Activated T-cell treated with anti-CD3 and anti-CD28 coated beads, Interleukin-2, amount 50 U/mL, for 1 hour (primary cell): ENCODE results near the gene FANCC.
"Not testable (repeated sequence)": the region's sequence is repeated elsewhere in the genome, so short reads cannot be mapped to it uniquely, and the experiment has no call there.

Experiments used
- DNase-seq: peaks from one replicate; pipeline ENCODE4 v3.0.0-alpha.2; 2020

The FANCC gene

DNA sequence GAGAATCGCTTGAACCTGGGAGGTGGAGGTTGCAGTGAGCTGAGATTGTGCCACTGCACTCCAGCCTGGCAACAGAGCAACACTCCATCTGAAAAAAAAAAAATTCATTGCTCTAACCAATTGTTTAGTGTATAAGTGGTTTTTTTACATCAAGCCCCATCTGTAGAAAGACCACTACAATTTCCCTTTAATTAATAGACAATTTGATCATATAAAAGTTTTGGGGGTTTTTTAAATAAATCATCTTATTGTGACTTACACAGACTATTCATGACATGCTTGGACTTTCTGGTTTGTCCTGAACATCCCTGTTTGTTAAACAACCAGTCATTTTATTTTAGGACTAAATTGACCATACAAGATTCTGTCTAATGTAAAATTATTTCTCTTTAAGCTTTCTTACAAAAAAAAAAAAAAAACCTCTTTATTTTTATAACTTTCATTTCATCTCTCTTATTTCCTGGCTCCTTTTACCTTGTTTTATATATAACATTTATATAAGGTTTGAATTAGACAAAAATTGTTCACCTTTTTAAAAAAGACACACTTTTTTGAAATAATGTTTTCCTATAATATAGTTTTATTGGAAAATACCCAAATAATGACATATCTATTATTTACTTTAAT lies 9.8 kb upstream of the FANCC start:
- no peak for DNase-seq

DNA sequence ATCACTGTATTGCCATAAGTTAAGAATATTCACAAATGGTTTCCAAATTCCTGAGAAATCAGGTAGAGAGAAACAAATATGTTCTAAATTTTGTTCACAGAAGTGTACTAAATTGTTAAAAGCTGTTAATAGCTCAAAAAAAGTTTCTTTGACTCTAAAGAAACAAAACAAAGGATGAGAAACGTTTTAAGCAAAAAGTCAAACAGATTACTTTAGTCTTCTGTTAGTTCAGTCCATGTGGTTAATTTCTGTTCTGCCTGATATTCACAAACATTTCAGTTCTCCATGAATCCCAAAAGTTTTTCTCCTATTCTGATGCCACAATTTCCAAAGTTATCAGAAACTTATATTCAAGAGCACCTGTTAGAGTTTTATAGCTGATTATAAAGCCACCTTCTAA lies 7.7 kb upstream of the FANCC start:
- DNase-seq, result no peak

DNA sequence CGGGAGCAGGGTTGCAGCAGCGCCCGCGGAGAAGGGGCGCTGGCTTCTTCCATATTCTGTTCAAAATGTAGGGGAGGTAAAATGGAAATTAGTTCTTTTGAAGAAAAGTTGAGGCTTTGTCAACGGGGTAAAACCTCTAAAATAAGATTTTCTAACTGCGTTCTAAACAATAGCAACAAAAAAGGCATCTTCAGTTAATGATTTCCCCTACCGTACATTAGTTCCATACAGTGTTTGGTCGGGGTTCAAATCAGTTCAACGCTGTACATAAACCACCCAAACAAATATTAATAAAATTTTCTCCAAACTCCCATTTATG lies 343 bp upstream of the FANCC start:
- no peak for DNase-seq

DNA sequence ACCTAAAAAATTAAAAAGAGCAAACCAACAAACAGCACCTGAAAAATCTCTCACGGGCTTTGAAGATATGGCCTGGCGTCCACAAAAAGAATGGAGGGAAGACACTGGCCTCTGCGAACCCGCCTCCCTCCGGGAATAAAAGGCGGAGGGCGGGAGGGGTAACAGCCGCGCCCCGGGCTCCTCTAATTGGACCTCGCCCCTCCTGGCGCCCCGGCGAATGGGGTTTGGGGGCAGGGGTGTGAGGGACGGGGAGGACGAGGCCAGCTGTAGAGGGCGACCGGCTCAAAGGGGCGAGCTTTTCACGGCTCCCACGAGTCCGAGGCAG lies 753 bp downstream of the FANCC start:
- no peak for DNase-seq

DNA sequence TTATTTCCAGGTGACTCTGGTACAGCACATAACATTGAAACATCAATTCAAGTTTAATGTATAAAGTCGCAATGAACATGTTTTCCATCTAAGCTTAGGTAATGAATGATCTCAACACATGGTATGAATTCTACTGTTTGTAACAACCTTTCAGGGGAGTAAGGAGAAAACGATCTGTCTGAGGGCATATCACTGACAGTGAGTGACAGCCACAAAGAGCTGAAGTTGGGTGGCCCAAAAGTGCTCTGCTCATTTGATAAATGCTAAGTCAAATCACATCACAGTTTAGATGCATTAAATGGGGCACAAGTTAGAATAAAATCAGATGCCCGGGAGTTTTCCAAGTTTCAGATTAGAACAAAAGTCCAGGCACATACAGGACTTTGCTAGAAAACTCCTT lies 1.2 kb downstream of the FANCC start:
- no peak for DNase-seq

DNA sequence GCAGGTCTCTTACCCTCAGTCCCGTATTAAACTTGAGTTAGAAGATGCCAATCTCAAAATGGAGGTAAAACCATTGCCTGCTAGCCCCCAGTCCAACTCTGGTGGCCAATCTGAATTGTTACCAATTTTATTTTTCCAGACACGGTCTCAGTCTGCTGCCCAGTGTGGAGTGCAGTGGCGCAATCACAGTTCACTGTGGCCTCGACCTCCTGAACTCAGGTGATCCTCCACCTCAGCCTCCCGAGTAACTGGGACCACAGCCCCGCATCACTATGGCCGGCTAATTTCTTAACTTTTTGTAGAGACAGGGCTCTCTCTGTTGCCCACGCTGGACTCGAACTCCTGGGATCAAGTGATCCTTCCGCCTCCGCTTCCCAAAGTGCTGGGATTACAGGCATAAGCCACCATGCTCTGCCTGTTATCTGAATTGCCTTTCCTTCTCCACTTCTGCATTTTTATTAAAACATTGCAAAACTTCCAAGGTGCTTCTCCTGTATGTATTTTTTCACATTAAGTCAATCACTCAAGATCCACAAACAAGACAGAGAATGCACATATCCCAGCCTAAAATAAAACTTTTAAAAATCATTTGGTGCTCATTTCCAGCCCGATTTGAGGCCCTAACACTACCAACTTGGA lies 2.3 kb downstream of the FANCC start:
- no peak for DNase-seq

DNA sequence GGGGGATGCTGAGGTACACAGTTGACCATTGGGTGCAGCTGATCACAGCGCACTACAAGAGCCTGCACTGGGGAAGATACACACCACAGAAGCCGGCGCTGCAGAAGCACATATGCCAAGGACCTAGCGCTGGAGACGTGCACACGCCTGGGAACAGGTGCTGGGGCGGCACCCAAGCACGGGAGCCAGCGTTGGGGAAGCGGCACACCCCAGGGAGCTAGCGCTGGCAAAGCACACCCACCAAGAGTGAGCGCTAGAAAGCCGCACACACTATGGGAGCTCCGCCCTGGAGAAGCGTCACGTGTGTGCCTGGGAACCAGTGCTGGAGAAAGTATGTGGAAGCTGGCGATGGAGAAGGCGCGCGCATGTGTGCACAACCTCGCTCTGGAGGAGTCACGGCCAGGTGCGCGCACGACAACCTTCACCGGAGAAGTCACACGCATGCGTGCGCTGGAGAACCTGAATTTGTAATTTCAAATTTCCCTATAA lies 4.5 kb downstream of the FANCC start:
- DNase-seq, result no peak

DNA sequence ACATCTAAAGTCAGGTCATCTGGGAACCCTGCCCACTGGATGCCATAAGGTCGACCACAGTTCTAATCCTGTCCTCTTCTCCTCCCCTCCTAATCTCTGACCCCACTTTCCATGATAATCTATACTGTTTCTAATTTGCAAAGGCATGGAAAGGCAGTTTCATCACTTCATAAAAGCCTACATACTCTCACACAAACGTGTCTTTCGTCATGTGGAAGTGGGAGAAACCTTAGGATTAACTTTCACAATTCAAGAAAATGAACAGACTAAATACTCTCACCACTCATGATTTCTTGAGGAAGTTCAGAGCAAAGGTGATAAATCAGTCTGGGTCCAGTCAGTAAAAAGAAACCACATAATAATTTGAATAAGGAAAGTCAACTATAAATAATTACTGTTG lies 5.5 kb downstream of the FANCC start:
- no peak for DNase-seq

DNA sequence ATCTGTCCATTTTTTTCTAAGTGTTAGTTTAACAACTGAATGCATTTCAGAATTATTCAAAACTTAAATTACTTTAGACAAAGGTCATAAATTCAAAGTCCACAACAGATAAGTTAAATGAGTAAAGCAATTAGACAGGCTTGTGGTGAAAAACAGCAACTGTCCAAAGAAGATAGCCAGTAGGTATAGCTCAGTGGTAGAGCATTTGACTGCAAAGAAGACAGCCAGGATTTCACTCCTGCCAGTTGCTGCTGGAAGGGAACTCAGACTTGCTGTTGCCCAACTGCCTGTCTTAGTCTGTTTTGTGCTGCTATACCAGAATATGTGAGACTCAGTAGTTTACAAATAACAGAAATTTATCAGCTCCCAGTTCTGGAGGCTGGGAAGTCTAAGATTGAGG lies 10.0 kb downstream of the FANCC start:
- DNase-seq, result no peak

DNA sequence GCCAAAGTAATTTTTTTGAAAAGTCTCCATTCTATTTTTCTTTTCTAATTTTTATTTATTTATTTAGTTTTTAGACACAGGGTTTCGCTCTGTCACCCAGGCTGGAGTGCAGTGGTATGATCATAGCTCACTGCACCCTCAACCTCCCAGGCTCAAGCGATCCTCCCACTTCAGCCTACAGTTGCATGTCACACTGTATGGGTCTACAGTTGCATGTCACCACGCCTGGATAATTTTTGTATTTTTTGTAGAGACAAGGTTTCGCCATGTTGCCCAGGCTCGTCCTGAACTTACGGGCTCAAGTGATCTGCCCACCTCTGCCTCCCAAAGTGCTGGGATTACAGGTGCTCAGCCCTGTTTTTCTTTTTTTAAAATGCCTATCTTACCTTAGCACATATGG lies 10.7 kb downstream of the FANCC start:
- DNase-seq, result no peak

DNA sequence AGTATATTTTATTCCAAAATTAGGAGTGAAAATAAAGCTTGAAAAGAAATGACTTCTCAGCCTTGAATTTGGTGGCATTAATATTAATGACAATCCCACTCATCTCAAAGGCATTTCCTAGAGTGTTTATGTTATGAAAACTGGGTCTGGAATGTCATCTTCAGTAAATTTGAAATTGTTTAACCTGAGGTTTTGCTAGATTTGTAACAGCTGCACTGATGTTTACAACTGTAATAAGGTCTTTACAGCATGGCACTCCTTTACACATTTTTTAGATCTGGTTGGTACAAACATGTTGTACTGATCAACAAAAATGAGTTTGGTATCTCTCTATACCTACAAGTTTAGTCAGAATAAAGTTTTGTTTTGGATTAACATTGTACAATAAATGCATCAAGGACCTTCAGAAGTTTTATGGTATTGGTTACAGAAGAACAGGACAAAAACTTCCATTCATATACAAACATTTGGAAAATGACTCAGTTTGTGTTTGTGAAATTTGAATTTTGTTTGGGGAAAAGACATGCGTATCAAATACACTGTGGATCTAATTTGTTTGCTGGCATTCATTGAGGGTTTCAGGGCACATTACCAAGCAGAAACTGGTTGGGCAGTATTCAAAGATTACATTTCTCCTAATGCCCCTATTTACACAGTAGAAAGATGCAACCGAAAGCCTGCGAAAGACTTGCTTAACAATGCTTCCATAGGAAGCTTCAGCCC lies 11.6 kb downstream of the FANCC start:
- DNase-seq, result no peak

DNA sequence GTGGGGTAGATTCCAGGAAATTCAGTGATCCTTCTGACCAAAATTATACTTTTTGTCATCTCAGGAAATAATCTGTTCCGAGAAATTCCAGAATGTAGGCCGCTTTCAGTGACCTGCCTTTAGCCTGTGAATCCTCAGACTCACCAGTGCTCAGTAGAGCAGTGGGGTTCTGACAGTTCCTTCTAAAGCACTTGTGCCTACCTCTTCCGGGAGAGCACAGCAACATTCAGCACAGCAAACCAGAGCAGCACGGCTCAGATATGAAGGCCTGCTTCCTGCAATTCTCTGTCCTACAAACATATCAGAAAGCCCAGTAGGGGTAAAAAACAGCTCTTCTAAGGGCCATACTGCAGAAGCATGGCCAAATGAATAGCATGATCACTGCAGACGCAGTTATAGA lies 15.0 kb downstream of the FANCC start:
- DNase-seq, result no peak

DNA sequence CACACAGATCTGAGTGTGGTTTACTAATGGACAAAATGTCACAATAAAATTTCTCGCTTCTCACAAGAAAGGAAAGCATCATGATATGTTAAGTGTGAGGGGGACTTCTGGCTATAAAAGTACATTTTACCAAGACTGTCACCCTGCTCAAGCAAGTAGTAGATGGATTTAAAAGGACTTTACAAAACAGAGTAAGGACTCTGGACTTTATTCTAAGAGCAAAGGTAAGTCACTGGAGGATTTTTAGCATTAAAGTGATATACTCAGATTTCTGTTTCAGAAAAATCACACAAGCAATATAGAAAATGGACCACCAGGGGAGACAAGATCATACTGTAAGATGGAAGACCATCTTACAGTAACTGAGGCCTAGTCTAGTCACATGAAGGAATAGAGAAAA lies 19.7 kb downstream of the FANCC start:
- DNase-seq, result no peak

DNA sequence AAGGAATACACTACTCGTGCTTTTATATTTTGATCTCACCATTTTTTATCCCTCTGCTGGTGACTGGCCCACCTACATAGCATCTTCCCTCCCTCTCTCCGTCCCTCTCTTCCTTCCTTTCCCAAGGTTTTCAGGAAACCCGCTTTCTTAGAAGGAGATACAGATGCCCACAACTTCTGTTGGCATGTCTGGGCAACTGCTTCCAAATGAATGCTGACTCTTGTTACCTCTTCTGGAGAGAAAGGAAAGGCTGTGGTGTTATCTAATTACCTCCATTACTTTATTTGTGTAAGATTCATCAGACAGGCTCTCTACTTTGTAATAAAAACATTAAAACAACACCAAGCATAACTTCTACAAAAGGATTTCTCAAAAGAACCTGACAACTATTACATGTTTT lies 20.2 kb downstream of the FANCC start:
- no peak for DNase-seq

DNA sequence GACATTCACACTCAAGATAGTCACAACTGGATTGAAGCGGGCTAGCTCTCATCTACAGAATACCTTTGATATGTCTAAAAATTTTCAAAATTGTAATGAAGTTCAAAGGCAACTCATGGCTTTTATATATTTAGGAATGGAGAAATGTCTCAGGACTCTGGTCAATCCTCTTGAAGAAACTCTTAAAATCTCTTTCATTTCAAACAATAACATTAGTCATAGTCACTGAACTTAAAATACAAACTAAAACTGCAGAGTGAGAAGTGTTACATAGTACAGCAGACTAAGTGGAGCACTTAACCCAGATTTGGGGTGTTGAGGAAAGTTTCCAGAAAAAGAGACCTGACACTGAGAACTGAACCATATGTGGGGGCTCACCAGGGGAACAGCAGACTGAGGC lies 20.7 kb downstream of the FANCC start:
- no peak for DNase-seq

DNA sequence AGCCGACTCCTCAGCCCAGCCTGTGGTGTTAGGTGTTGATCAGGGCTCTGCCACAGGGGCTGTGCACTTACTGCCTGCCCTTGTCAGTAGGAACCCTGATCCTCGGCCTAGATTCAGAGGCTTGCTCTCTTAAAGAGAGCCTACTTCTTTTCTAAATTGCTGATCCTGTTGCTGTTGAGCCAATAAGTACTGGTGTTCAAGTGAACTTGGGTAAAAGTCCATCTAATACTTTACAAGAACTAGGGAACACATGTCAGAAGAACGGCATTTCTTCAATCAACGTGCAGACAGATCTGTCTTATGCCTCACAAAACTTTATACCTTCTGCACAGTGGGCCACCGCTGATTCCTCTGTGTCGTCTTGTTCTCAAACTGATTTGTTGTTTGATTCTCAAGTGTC lies 24.2 kb downstream of the FANCC start:
- DNase-seq, result not testable (repeated sequence)

DNA sequence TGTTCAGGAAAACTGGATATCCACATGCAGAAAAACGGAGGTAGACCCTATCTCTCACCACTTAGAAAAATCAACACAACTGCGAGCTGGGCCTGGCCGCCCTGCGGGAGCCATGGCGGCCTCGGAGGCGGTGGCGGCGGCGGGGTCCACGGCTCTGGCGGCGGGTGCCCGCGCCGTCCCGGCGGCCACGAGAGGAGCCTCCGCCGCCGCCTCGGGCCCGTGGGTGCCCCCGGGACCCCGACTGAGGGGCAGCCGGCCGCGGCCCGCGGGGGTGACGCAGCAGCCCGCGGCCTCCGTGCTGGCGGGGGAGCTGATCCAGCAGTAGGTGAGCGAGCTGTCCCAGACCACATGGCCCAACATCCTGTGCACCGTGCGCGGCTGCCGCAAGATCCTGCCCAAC lies 25.3 kb downstream of the FANCC start:
- no peak for DNase-seq

DNA sequence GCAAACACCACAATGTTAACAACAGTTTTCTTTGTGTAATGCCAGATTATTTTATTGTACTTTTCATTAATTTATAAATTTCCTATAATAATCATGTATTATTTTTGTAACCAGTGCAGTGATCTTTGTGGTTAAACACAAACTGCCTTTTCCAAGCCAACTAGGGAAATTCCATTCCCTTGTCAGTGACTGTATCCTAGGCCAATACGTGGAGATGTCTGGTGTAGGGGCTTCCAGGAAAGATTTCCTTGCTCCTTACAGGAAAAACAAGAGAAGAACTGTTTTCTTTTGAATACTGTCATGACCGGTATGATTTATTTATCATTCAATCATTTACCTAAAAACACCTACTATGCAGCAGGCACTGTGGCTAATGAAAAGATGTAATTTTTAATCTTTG lies 31.4 kb downstream of the FANCC start:
- DNase-seq, result no peak

DNA sequence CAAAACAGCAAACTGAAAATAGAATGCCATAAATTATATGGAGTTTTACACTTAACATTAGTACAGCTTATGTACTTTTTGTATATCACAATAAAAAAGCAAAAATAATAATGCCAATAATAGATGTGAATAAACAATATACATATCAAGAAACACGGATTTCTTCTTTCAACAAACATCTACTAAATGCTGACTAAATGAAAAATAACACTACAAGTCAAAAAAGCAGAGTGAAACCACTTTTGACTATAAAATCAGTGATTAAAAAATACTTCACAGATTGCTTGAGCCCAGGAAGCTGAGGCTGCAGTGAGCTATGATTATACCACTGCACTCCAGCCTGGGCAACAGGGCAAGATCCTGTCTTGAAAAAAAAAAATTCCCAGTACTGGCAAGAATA lies 32.2 kb downstream of the FANCC start:
- DNase-seq, result no peak

DNA sequence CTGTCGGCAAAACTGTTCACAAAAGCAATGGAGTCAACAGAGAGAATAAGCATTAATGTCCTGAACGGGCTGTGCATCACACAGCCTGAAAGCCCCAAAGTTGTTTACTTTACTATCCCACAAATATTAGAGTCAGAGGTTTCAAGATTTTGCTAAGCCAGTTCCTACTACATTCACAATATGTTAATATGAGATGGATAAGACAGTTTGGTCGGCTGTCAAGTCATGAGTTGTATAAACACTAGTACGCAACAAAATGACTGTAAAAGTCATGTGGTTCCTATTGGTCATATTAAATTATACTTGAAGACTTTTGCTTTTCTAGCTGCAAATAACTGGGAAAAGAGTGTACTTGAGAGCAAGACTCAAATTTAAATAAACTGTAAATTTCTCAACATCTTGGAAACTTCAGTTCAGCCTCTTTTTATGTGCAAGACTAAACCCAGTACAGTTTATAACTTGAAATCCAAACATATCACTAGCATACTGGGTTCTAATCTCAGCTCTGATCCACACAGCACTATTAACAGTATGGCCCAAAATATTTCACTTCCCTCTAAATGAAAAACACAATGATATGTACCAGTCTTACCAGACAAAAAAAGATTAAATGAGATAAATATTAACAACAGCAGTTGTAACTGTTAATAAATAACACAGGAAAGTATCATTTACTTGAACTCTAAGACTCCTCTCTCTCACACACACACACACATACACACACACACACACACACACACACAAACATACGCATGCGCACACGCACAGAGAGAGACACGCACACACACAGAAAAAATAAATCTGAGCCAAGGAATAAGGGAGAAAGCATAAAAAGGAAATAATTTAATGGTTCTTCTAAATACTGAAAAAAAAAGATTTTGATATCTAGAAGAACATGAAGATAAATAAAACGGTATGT lies 33.1 kb downstream of the FANCC start:
- no peak for DNase-seq

DNA sequence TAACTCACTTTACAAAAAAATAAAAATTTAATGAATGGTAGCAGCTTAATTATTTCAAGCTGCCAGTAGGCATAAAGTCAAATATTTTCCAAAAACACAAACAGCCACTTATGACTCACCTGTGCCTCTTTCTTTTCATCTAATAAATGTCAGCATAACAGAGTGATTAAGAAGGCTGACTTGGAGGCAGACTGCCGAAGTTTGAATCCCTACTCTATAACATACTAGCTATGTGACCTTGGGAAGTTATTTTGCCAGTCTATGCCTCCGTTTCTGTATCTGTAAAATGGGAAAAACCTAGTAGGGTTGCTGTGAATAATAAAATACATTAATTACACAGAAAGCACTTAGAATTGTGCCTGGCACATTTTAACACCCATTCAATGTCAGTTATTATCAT lies 33.8 kb downstream of the FANCC start:
- no peak for DNase-seq

DNA sequence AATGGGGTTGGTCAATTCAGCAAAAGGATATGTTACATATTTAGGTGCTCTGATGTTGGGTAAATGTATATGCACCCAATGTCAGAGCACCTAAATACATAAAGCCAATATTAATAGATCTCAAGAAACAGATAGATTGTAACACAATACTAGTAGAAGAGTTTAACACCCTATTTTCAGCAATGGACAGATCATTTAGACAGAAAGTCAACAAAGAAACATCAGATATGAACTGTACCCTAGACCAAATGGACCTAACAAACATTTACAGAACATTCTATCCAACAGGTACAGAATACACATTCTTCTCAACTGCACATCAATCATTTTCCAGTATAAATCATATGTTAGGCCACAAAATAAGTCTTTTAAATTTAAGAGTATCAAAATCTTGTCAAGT lies 35.2 kb downstream of the FANCC start:
- DNase-seq, result no peak

DNA sequence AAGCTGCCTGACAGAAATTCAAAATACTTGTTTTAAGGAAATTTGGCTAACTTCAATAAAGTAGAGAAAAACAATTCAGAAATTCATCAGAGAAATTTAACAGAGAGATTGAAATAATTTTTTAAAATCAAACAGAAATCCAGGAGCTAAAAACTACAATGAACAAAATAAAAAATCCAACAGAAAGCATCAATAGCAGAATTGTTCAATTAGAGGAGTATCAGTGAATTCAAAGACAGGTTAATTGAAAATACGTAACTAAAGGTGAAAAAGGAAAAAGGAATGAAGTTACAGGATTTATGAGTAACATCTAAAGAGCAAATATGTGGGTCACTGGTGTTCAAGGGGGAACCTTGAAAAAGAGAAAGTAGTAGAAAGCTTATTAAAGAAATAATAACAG lies 36.8 kb downstream of the FANCC start:
- DNase-seq, result no peak

DNA sequence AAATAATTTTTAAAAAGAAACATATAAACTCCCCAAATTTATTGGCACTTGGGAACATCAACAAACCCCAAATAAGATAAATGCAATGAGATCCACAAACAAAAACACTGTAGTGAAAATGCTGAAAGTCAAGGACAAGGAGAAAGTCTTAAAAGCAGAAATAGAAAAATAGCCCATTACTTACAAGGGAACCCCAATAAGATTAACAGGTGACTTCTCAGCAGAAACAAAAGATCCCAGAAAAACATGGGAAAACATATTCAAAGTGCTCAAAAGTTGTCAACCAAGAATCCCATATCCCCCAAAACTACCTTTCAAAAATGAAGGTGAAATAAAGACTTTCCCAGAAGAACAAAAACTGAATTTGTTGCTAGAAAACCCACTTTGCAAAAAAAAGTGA lies 40.0 kb downstream of the FANCC start:
- DNase-seq, result no peak
